Measurements from ENCODE around the gene COLEC11.
A peak's percentile ranks its signal among the peaks of the same experiment; 100 is the strongest.

Gene COLEC11

DNA sequence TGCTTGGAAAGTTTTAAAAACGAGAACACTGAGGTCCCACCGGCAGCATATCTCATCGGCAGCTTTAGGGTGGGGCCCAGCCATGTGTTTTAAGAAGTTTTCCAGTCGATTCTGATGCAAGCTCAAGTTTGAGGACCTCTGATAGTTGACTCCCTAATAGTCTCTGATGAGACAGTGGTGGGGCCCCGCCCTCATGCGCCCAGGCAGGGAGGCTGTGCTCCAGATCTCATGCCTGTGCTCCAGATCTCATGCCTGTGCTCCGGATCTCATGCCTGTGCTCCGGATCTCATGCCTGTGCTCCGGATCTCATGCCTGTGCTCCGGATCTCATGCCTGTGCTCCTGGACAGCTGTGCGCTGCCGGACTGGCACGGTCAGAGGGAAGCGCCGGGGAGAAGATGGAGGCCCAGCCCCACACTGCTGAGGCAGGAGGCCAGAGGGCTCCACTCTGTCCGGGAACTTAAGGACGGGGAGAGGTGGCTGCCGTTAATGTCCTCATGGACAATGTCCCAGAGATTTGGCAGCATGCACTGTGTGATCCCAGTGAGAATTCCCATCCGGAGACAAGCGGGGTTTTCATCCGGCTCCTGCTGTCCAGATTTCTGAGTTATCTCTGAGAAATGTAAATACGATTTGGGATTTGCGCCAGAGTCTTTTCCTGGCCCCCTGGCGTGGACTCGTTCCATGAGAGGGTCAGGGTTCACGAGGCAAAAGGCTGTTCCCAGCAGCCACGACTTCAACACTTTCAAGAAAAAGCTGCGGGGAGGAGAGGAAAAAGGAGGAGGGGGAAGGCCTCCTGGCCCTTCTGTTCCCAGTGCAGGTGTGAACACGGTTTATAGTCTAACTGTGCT lies 9.4 kb upstream of the COLEC11 start:
- DNase-seq (ENCODE audit: low spot score): no peak

DNA sequence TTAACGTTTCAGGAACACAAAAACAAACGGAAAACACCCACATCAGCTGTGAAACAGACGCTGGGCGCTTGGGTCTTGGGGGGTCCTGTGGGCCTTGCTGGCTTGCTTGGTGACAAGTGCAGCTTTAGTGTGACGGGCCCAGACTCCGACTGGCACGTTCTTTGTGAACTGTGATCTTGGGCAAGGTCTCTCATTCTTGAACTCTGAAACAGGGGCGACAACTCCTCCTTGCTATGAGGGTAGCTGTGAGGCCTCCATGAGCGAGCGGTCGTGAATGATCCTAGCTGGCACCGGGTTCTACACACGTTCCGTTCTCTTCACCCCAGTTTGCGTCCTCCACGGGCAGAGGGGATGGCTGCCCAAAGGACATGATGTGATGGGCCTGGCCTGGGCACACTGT lies 8.7 kb upstream of the COLEC11 start:
- no peak for DNase-seq (ENCODE audit: low spot score)

DNA sequence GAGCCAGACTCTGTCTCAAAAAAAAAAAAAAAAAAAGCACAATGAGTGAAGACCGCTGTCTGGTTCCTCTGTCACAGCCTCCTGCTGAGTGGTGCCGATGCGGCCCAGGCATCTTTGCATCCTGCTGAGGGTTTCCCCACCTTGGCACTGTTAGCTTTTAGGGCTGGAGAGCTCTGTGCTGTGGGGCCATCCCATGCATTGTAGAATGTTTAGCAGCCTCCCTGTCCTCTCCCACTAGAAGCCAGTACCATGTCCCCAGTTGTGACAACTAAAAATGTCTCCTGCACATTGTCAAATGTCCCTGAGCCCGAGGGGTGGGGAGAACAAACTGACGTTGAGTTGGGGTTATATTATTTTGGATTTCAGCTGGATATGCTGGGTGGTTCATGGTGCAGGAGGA lies 7.9 kb upstream of the COLEC11 start:
- no peak for DNase-seq (ENCODE audit: low spot score)

DNA sequence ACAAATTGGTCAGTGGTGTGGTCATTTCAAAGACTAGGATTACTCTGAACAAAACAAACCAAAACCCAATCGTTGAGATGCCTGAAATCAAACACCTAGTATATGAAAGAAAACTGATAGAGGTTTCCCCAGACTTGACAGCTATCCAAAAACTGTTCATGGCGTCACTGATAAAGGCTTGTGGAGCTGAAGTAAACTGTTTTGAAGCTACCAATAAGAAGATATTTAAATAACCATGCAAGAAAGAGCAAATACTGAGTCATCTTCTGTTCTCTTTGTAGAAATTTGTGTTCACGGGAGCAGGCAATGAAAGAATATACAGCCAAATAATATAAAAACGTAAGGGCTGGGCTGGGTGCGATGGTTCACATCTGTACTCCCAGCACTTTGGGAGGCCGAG lies 7.5 kb upstream of the COLEC11 start:
- no peak for DNase-seq (ENCODE audit: low spot score)

DNA sequence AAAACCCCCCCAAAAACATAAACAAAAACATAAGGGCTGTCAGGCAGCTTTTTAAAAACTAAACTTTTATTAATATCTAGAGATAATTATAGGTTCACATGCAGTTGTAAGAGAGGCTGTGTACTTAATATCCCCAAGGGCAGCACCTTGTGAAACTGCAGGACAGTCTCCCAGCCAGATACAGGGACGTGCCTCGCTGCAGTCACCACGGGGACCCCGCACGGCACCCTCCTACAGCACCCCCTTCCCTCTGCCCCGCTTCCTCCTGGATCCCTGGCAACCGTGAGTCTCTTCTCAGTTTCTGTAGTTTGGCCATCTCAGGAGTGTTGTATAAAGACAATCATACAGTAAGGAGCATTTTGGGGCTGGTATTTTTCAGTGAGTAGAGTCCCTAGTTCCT lies 6.8 kb upstream of the COLEC11 start:
- no peak for DNase-seq (ENCODE audit: low spot score)

DNA sequence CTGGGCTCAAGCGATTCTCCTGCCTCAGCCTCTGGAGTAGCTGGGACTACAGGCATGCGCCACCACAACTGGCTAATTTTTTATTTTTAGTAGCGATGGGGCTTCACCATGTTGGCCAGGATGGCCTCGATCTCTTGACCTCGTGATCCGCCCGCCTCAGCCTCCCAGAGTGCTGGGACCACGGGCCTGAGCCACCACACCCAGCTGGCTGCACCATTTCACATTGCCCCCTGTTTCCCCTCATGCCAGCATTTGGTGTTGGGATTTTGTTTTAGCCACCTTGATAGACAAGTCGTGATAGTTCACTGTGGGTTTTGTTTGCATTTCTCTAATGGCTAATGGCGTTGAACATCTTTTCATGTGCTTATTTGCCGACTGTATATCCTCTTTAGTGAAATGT lies 5.8 kb upstream of the COLEC11 start:
- no peak for DNase-seq (ENCODE audit: low spot score)

DNA sequence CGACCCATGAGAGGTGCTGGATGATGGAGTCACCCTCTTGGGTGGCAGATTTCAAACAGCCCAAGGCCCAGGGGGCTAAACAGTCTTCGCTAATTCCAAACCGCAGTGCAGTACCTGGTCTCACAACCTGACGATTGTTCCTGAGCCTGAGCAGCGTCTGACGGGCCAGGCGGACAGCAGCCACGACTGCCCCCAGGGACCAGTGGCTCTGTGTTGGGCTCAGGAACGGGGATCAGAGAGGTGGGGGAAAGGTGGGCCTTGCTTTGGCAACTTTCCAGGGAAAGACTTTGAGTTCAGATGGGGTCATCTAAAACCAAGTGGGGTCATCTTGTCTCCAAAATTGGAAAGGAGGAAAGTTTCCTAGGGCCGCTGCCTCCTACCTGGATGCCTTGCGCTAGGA lies 492 bp downstream of the COLEC11 start:
- DNase-seq (ENCODE audit: low spot score): no peak

DNA sequence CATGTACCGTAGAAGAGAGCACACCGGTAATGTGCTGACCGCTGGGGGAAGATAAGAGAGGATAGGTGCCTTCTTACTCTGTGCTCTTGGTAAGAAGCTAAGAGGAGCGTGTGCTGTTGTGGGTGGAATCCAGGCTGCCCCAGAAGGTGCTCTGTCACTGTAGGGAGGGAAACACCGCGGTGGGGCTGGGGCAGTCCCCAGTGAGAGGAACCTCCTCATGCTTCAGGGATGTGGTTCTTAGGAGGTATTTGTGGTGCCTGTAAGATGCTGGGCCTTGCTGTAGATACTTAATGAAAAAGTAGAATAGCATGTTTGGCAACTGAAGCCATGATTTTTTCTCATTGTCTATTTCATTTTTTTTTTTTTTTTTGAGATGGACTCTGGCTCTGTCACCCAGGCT lies 1.1 kb downstream of the COLEC11 start:
- no peak for DNase-seq (ENCODE audit: low spot score)

DNA sequence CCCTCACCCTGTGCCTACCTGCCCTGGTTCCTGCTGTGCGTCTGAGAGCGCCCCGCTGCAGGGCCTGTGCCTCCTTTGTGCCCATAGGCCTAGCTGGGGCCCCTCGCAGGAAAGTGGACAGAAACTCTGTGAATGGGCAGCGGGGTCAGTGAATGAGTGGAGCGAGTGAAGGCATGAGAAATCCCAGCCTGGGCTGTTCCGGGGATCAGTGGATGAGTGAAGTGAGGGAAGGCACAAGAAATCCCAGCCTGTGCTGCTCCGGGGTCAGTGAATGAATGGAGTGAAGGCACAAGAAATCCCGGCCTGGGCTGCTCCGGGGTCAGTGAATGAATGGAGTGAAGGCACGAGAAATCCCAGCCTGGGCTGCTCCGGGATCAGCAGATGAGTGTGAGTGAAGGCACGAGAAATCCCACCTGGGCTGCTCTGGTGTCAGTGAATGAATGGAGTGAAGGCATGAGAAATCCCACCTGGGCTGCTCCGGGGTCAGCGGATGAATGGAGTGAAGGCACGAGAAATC lies 2.0 kb downstream of the COLEC11 start:
- no peak for DNase-seq (ENCODE audit: low spot score)

DNA sequence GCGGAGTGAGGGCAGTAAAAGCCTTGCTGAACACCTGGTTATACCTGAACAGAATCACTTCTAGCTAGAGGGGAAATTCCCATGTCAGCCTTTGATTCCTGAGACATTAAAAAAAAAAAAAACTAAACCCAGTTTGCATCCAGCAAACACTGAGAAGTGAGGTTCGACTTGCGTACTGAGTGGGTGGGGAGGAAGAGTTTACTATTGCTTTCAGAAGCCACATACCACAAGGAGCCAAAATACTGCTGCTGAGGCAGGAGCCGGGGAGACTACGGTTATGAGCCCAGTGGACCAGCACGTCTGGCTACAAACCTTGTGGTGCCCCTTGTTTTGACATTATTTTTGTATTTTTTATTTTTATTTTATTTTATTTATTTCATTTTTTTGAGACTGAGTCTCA lies 2.7 kb downstream of the COLEC11 start:
- no peak for DNase-seq (ENCODE audit: low spot score)

DNA sequence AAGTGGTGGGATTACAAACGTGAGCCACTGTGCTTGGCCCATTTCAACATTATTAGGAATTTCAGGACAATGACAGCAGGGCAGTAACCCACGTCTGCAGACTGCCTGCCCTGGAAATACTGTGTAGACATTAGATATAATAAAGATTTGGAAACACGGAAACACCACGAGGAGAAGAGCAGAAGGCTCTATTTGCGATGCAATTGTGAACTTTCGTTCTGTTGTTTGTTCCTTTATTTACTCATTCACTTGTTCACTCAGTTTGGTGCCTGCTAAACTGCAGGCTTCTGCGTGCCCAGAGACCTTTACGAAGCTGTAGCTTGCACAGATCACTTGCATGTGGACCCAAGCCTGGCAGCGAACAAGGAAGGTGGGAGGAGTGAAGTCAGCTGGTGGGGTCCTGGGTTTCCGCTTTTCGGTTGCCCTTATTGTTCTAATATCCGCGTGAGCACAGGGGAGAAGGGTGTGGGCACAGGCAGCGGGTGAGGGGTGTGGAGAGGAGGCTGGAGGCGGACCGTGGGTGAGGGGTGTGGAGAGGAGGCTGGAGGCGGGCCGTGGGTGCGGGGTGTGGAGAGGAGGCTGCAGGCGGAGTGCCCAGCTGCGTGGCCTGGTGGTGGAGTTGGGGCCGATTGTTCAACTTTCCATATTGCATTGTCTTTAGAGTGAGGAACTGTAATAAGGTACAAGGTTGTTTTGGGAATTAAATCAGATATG lies 3.4 kb downstream of the COLEC11 start:
- DNase-seq (ENCODE audit: low spot score): no peak

DNA sequence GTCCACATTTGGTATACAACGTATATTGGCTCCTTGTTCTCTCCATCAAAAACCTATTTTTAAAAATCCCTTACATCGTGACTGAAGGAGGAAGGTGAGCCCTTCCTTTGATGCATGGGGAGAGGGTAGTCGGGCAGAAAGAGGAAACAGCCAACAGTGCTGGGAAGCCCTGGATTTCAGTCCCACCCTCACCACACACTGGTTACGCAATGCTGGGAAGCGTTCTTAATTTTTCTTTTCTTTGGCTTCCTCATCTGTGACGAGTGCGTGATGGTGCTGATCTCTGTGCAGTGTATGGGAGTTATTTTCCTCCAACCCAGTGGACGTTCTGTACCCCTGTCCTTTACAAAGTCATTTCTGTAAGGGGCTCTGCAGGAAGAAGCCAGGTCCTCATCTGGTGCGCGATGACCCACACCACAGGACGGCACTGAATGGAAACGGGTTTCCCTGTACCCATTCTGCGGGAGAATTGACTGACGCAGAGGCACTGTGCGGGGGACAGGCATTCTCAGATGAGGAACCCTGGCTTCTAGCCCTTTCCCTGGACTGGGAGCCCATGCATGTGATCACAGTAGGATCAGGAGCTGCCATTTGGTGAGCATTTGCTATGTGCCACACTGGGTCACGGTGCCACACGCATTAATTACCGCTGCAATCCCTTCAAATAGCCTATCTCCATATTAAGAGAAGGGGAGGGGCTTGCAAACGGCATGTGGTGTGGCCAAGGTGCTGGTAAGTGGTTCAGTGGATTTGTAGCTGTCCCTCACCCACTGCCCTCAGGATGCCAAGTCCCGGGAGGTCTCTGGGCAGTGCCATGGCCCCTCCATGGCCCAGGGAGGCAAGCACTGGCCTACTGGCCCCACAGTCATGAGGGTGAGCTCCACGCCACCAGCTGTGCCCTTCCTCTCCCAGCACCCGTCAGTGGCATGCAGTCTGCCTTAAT lies 4.3 kb downstream of the COLEC11 start:
- DNase-seq (ENCODE audit: low spot score): no peak

DNA sequence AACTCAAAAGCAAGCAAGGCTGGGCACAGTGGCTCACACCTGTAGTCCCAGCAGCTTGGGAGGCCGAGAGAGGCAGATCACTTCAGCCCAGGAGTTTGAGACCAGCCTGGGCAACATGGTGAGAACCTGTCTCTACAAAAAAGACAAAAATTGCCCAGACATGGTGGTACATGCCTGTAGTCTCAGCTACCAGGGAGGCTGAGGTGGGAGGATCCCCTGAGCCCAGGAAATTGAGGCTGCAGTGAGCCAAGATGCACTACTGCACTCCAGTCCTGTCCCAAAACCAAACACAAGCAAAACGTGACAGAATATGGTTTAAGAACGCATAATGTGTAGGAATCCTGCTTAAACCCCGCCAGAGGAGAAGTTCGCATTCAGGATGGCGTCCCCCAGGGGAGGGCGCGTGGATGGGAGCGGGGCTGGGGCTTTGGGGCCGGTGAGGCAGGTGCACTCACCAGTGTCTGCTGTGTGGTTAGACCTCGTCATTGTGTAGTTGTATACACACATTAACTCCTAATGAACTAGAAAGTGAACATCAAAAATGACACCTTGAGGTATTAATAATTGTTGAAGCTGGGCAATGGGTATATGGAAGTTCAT lies 5.4 kb downstream of the COLEC11 start:
- no peak for DNase-seq (ENCODE audit: low spot score)

DNA sequence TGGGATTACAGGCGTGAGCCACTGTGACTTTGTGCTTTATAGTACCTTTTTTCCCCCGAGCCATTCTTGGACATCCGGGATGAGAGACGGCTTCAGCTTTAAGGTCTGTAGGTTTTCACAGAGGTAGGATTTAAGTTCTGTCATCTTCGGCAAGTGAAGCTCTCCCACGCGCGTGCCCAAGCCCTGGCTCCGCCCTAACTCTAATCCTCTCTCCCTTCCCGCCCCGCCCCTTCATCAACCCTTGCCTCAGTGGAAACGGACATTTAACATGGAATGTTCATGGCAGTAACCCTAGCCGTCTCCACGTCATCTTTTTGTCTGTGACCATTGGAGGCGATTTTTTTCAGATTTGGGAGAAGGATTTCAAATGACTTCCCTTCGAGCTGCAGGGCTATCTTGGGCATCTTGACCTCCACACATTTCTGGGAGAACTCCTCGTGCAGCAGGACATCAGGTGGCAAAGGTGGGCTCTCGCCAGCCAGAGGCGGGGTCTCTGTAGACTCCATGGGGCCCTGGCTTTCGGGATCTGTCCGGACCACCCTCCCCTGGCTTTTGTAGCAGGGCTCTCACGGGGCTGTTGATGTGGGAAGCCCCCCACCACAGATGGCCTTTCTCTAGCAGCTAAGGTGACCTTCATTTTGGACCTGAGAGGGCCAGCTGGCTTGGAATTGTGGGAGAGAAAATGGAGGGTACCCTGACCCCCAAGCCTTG lies 6.8 kb downstream of the COLEC11 start:
- peak; percentile 37 for DNase-seq (ENCODE audit: low spot score)

DNA sequence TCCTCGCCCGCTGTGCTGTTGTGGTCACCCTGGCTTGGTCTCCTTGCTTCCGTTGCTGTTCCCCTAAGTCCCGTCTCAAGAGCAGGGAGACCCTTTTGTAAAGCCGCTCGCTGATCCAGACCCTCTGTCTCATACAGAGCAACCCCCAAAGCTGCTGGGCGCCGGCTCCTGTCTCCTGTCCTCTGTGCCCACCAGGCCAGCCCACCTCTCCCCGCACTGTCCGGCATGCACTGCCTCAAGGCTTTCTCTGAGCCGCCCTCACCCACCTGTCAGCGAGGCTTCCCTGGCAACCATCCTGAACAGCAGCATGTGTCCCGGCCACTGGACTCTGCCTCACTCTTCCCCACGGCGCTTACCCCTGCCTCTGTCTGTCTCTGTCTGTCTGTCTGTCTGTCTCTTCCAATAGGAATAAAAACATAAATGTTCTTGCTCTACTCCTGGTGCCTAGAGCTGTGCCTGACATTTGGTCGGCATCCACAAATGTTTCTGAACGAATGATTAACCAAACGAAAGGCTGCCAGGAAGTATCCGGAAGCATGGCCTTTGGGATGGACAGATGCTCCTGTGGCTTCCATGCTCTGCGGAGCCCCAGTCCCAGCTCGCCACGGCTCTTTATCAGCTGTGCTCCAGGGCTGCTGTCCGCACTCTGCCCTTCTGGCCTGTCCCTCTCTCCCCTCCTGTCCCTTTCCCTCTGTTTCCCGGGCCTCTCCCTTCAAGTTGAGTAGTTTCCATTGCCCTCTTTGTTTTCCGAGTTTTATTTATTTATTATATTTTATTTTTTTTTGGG lies 7.8 kb downstream of the COLEC11 start:
- DNase-seq (ENCODE audit: low spot score): no peak

DNA sequence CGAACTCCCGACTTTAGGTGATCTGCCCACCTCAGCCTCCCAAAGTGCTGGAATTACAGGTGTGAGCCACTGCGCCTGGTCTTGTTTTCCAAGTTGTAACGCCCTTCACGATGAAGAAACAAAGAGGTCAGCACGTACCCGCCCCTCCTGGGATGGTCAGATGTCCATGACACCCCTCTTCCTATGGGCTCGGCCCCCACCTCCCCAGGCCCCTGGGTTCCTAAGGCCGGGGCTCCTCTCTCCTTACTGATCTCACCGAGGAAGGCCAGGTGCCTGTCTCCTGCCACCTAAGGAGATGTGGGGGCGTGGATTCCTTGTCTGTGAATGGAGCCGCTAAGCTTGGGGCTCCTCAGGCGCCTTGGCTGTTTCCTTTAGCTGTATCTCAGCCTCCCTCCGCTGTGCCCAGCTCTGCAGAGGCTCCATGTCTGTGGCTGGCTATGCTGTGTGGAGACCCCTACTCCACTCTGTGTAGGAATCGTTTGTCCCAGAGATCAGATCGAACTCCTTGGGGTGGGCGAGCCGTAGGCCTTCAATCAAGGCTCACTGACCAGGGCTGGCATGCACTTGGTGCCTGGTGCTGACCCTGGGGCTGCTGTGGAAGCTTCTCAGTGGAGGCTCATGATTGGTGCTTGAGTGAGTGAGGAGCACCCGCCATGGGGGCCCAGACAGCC lies 8.8 kb downstream of the COLEC11 start:
- DNase-seq (ENCODE audit: low spot score): no peak

DNA sequence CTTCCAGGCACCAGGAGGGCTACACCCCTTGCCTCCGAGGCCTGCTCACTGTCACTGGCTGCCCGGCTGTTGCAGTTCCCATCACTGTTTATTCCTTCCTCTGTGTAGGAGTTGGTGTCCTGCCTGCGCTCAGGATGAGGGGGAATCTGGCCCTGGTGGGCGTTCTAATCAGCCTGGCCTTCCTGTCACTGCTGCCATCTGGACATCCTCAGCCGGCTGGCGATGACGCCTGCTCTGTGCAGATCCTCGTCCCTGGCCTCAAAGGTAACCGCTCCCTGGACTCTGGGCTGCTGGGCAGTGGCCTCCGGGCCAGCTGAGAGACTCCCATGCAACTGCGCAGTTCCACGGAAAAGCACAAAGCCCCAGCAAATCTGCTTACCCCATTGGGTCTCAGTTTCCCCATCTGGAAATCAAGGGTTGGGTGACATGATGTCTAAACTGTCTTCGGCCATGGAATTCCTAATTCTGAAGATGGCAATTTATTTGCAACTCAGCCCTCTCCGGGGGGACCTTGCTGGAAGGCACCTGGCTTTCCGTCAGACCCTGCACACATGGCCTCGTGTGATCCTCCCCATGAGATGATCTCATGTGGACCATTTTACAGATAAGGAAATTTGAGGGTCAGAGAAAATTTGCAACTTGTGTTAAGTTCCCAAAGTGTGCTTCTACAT lies 9.4 kb downstream of the COLEC11 start:
- DNase-seq (ENCODE audit: low spot score): no peak

DNA sequence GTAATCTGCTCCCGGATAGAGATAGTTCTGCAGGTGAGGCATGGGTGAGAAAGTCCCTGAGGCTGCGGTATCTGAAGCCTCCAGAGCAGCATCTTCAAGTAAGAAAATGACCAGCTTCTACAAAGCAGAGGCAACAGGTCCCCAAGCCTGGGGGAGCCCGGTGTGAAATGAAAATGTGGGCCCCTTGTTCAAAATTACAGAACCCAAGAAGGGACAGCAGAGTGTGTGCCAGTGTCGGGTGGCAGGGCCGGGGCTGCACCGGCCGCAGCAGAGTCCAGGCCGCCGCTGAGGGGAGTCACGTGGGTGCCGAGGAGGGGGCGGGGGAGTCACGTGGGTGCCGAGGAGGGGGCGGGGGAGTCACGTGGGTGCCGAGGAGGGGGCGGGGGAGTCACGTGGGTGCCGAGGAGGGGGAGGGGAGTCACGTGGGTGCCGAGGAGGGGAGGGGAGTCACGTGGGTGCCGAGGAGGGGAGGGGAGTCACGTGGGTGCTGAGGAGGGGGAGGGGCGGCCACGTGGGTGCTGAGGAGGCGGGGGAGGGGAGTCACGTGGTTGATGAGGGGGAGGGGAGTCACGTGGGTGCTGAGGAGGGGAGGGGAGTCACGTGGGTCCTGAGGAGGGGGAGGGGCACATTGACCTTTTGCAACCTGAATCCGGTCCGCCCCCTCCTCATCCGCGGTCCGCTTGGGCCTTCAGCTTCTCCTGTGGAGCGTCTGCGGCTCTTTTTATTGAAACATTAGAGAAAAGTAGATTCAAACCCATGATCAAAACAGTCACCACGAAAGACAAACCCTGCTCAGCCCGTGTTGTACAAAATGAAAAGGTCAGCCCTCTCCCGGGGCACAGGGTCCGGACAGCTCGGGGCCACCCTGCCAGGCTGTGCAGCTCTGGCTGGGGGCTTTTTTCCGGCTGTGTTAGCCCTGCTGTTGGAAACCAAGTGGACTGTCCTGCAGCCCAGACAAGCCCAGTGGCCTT lies 10.4 kb downstream of the COLEC11 start:
- DNase-seq (ENCODE audit: low spot score): peak; percentile 93

All from SW480 (cell line).